Measurements from ENCODE around the gene TPH2. TPM values are rescaled to one million over a fixed set of nuclear protein-coding genes. Genes with fewer than 3 reads are reported as not detected.

Gene TPH2
- total and polyA plus RNA-seq, 2 of the 4 experiments (the other 2 are of a cell fraction) = not detected

GRCh38 chr12:72071030-72071429 is 132.4 kb downstream of the TPH2 start:
- Histone ChIP-seq H3K18ac (ENCODE audit: low read depth, low read length) (no peak overlapping the region), H2BK20ac (ENCODE audit: low read depth, low read length) (no peak overlapping the region), H3K36me3 (ENCODE audit: control insufficient read depth, insufficient read depth, low read length) (no peaks in the 10 kb centered on the region), H3K4me1 (ENCODE audit: control insufficient read depth, insufficient read depth, low read length) (no peaks in the 10 kb centered on the region), H3K4ac (ENCODE audit: low read depth, low read length) (no peak overlapping the region), H3K23ac (ENCODE audit: low read depth, low read length) (no peak overlapping the region), H3K56ac (ENCODE audit: extremely low read depth, insufficient read depth, low read length) (no peak overlapping the region), H2BK15ac (ENCODE audit: low read depth, low read length) (no peak overlapping the region), H3K27ac (ENCODE audit: insufficient read depth, low read length) (no peak overlapping the region), H3K4me2 (ENCODE audit: low read depth, low read length) (no peak overlapping the region), H4K20me1 (ENCODE audit: insufficient read depth, low read length) (no peaks in the 10 kb centered on the region), H4K8ac (ENCODE audit: low read depth in 2 of 2, low read length in 2 of 2) (no peak overlapping the region), H2BK120ac (ENCODE audit: low read depth, low read length) (no peak overlapping the region), H3K4me3 (ENCODE audit: insufficient read depth, low read depth, low read length) (no peak overlapping the region), H2AK9ac (replicated peaks; ENCODE audit: low read depth, low read length, poor library complexity) (no peak overlapping the region), H2AFZ (replicated peaks; ENCODE audit: low read length, poor library complexity) (no peak overlapping the region), H3K9ac (ENCODE audit: low read depth, low read length) (no peak overlapping the region), H2AK5ac (ENCODE audit: low read depth, low read length) (no peak overlapping the region), H4K5ac (ENCODE audit: low read depth, low read length) (no peak overlapping the region), H4K91ac (ENCODE audit: insufficient read depth, low read depth, low read length) (no peak overlapping the region), H3K9me1 (ENCODE audit: insufficient read depth, low read length) (no peaks in the 10 kb centered on the region), H2BK5ac (ENCODE audit: low read depth, low read length, poor library complexity, severe bottlenecking) (no peak overlapping the region), H3K14ac (replicated peaks; ENCODE audit: low read depth, low read length) (no peak overlapping the region), H3K9me3 (ENCODE audit: control insufficient read depth, insufficient read depth, low read length) (no peaks in the 10 kb centered on the region; the same call in 1 of the 2 replicates), H3K79me1 (ENCODE audit: low read depth in 1 of 2, low read length in 2 of 2) (no peaks in the 10 kb centered on the region), H3K27me3 (ENCODE audit: control insufficient read depth, insufficient read depth, low read length) (no peaks in the 10 kb centered on the region; the same call in 1 of the 2 replicates)
- DNase-seq (no peak), ATAC-seq (ENCODE audit: low read depth) (no peak)
- no TSS peak for BruUV-seq (replicated peaks)
- in situ Hi-C loops (cut with MboI; ENCODE audit: low sequenced_read_pairs) = no loop called here
- ChIA-PET CTCF (no interaction called here), POLR2A (ENCODE audit: unreplicated experiment) (no interaction called here)
- dilution Hi-C loops (cut with HindIII; ENCODE audit: low sequenced_read_pairs, unreplicated experiment) = no loop called here
- intact Hi-C loops (cut with micrococcal nuclease) = no loop called here
- TF ChIP-seq FOS (IDR thresholded peaks at IDR 0.05; ENCODE audit: low read depth, low read length) (no peak), MAZ (IDR thresholded peaks at IDR 0.05; ENCODE audit: borderline replicate concordance, low read depth, low read length) (no peak), NFE2L2 (IDR thresholded peaks at IDR 0.05; ENCODE audit: low read depth, low read length) (no peak), MXI1 (IDR thresholded peaks at IDR 0.05; ENCODE audit: borderline replicate concordance, low read depth, low read length) (no peak)
- WGBS, 2 experiments (ENCODE audit: extremely low coverage in 2 of 2, insufficient read length in 1 of 2) = 78% methylated on average over 2 of the region's 2 CpGs; no CpG with 5 or more reads in 1 of the 2 experiments
